BE2C (cell line): ENCODE measurements around the gene ADAM10.

Source experiments
- DNase-seq: peaks from one replicate; pipeline ENCODE4 v3.0.0-alpha.2; 2020
- H3K27me3 ChIP-seq: fragments of 250-450 bp; sonication (Bioruptor Pico); 2 replicates; pipeline ENCODE4 v1.5.1; 2020; ENCODE audit warnings: mild to moderate bottlenecking
- H3K36me3 ChIP-seq: fragments of 250-450 bp; sonication (Bioruptor Pico); 2 replicates; pipeline ENCODE4 v1.5.1; 2020; ENCODE audit warnings: mild to moderate bottlenecking
- H3K4me1 ChIP-seq: fragments of 250-450 bp; sonication (Bioruptor Pico); 2 replicates; pipeline ENCODE4 v1.5.1; 2020
- H3K4me3 ChIP-seq: 2 replicates; pipeline ENCODE4 v1.5.1; 2011; ENCODE audit warnings: low read depth, low read length
- H3K9me3 ChIP-seq: fragments of 250-450 bp; sonication (Bioruptor Pico); 2 replicates; pipeline ENCODE4 v1.5.1; 2020
- CTCF ChIP-seq: IDR thresholded peaks from 2 replicates; pipeline ENCODE4 v1.5.1; 2012; ENCODE audit warnings: mild to moderate bottlenecking, low read depth, low read length

ADAM10 gene

GRCh38 chr15:58762285-58762684, 12.8 kb upstream of the ADAM10 start:
- no peak for DNase-seq
- no peaks in the 10 kb centered on the region for H3K27me3 ChIP-seq
- no peaks in the 10 kb centered on the region for H3K36me3 ChIP-seq
- H3K4me1 ChIP-seq = no peaks in the 10 kb centered on the region
- H3K4me3 ChIP-seq = no peak overlapping the region
- TF ChIP-seq CTCF = no peak
- no peaks in the 10 kb centered on the region for H3K9me3 ChIP-seq

GRCh38 chr15:58761010-58761388, 11.5 kb upstream of the ADAM10 start:
- TF ChIP-seq CTCF = no peak
- no peak overlapping the region for H3K4me3 ChIP-seq
- no peaks in the 10 kb centered on the region for H3K27me3 ChIP-seq
- no peak for DNase-seq
- no peaks in the 10 kb centered on the region for H3K4me1 ChIP-seq
- H3K36me3 ChIP-seq = no peaks in the 10 kb centered on the region
- H3K9me3 ChIP-seq = no peaks in the 10 kb centered on the region

GRCh38 chr15:58760385-58761009, 11.0 kb upstream of the ADAM10 start:
- no peak for DNase-seq
- Histone ChIP-seq H3K9me3 (no peaks in the 10 kb centered on the region), H3K36me3 (no peaks in the 10 kb centered on the region), H3K4me1 (no peaks in the 10 kb centered on the region), H3K4me3 (no peak overlapping the region), H3K27me3 (no peaks in the 10 kb centered on the region)
- no peak for TF ChIP-seq CTCF

- no peaks in the 10 kb centered on the region for H3K36me3 ChIP-seq
- no peaks in the 10 kb centered on the region for H3K9me3 ChIP-seq
- TF ChIP-seq CTCF = peak; percentile 36; the same call in 1 of the 2 replicates
- no peaks in the 10 kb centered on the region for H3K27me3 ChIP-seq
- H3K4me1 ChIP-seq = no peaks in the 10 kb centered on the region
- no peak for DNase-seq
- no peak overlapping the region for H3K4me3 ChIP-seq
Measured at GRCh38 chr15:58758141-58758540, 8.6 kb upstream of the ADAM10 start.

GRCh38 chr15:58755956-58756355, 6.4 kb upstream of the ADAM10 start:
- Histone ChIP-seq H3K36me3 (no peaks in the 10 kb centered on the region), H3K27me3 (no peaks in the 10 kb centered on the region), H3K4me1 (no peaks in the 10 kb centered on the region), H3K4me3 (no peak overlapping the region), H3K9me3 (no peaks in the 10 kb centered on the region)
- TF ChIP-seq CTCF = no peak
- DNase-seq = peak; percentile 42

GRCh38 chr15:58755350-58755749, 5.8 kb upstream of the ADAM10 start:
- TF ChIP-seq CTCF = no peak
- no peak overlapping the region for H3K4me3 ChIP-seq
- H3K9me3 ChIP-seq = no peaks in the 10 kb centered on the region
- no peaks in the 10 kb centered on the region for H3K36me3 ChIP-seq
- no peak for DNase-seq
- H3K27me3 ChIP-seq = no peaks in the 10 kb centered on the region
- no peaks in the 10 kb centered on the region for H3K4me1 ChIP-seq
